GM19438 (cell line): Measurements from ENCODE around the gene PAPSS2.

Experiments
- ATAC-seq: cut with Tn5 transposase; IDR thresholded peaks from one replicate; pipeline ENCODE4 v1.9.1; 2021; ENCODE audit warnings: low read depth; ENCODE audit not compliant: unreplicated experiment

The PAPSS2 gene

DNA sequence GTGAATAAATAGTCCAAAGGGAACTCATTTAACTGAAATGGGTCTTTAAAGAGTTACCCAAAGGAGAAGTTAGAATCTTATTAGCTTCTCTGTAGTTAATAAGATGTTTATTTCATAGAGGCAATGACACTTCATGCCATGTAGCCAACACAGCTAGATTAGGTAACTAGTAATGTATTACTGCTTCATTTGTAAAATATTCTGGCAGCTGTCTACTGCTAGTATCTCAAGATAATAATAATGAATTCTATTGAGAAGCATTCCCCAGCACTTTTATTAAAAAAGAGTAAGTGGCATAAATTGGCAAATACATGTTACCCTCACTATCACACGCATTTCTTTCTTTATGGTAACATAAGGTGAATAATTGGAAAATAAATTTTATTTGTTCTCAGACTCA lies 10.1 kb downstream of the PAPSS2 start:
- no peak for ATAC-seq

DNA sequence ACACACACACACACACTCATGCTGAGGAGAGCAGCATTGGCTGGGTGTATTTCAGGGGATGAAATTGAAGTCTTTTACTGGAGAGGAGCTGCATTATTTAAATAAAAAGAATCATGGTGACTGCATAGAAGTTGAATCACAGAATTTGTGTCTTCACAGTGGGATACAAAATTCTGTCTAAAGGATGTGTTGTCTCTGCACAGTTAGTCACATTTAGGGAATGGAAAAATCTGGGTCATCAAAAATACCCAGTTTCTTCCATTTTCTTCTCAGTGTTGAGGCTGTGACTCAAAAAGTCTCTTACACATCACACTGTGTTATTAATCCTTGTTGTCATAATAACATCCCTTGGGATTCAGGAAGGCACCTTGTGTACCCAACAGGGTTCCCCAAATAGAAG lies 10.9 kb downstream of the PAPSS2 start:
- no peak for ATAC-seq

DNA sequence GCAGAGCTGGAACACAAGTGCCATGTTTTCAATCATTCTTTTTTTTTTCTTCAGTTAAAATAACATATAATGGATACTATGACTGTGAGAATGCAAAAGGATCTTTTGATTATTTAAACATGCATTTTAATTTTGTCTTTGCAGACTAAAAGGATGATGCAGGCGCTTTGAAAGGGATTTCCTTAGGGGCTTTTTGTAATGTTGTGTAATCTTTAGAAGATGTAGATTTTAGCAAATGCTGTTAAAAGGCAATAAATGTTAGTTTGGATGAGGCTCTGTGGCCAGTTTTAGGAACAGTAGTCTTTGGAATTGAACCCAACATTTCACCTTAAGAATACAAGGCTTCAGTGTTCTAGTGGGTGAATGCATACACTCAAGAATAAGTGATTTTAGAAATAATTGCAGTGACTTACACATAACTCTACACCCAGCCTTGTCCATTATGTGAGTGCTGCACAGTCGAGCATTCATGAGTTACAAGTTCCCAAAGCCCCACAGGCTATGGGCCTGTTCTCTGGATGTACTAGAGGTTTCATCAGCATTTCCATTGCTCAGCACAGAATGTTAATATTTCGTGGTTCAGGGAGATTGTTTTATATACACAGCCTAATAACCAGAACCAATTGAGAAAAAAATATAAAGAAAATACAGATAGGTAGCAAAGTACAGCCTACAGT lies 11.6 kb downstream of the PAPSS2 start:
- ATAC-seq: no peak

DNA sequence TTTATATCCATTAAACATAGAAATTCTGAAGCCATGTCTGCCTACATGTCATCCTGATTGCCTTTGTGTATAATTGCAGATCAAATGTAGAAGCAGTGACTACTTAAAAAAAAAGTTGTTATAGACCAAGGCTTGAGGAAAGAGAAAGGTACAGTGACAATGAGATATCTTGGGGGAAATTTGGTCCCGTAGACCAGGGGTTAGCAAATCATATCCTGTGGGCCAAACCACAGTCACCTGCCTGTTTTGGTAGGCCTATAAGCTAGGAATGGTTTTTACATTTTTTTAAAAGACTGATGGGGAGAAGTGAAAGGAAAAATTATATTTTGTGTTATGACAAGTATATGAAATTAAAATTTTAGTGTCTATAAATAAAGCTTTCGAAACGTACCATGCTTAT lies 12.9 kb downstream of the PAPSS2 start:
- no peak for ATAC-seq

GRCh38 chr10:87674943-87675342 lies 15.3 kb downstream of the PAPSS2 start:
- ATAC-seq: no peak

GRCh38 chr10:87675396-87676376 lies 16.0 kb downstream of the PAPSS2 start:
- ATAC-seq: no peak

GRCh38 chr10:87677595-87677994 lies 17.9 kb downstream of the PAPSS2 start:
- no peak for ATAC-seq

GRCh38 chr10:87678302-87678701 lies 18.6 kb downstream of the PAPSS2 start:
- ATAC-seq: no peak

GRCh38 chr10:87683356-87683755 lies 23.7 kb downstream of the PAPSS2 start:
- no peak for ATAC-seq

DNA sequence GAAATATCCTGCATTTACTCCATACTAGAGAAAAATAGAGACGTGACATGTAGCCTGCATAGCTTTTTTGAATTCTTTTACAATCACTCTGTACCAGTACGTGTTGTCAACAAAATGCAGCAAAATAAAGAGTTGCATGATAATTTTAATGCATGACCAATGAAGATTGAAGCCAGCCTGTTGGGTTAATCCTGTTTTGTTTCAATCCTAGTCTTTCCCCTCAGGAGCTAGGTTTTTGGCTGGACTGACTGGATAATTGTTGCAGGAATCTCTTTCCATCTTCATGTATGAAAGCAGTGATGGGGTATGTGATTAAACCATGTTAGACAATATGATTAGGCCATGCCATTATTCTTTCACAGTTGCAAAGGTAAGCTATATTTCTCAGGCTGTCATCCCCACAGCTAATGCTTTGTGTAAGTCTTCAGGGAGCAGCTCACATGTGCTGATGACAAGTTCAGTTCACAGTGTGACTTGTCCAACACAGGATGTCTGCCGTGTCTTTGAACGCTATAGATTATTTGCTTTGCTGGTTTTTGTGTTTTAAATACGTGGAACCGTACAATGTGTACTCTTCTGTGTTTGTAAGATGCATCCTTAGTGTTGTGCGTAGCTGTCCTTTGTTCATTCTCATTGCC lies 24.4 kb downstream of the PAPSS2 start:
- ATAC-seq: no peak

GRCh38 chr10:87685832-87686574 lies 26.3 kb downstream of the PAPSS2 start:
- ATAC-seq: no peak

- ATAC-seq: no peak
These were observed 31.9 kb downstream of the PAPSS2 start for GRCh38 chr10:87691506-87692070.

DNA sequence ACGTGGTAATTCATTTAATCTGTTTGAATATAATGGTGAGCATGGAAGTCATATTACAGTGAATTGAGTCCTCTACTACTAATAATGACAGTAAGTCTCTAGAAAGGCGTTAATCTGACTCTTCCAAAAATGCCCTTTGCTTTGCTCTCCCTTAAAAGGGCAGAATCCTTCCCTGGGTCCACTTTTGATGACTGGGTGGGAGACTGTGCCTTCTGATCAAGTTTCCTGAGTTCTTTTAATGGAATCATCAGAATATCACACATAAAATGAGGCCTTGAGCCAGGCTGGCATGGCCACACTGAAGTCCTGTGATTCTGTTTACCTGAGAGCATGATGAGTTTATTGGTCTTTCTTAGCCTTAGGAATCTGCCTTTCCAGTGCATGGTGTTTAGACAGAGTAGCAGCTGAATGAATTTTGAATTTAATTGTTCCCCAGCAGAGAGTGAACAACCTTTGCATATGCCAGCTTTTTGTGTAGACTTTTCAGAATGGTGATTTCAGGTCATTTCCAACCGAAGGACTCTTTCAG lies 33.3 kb downstream of the PAPSS2 start:
- ATAC-seq: no peak

DNA sequence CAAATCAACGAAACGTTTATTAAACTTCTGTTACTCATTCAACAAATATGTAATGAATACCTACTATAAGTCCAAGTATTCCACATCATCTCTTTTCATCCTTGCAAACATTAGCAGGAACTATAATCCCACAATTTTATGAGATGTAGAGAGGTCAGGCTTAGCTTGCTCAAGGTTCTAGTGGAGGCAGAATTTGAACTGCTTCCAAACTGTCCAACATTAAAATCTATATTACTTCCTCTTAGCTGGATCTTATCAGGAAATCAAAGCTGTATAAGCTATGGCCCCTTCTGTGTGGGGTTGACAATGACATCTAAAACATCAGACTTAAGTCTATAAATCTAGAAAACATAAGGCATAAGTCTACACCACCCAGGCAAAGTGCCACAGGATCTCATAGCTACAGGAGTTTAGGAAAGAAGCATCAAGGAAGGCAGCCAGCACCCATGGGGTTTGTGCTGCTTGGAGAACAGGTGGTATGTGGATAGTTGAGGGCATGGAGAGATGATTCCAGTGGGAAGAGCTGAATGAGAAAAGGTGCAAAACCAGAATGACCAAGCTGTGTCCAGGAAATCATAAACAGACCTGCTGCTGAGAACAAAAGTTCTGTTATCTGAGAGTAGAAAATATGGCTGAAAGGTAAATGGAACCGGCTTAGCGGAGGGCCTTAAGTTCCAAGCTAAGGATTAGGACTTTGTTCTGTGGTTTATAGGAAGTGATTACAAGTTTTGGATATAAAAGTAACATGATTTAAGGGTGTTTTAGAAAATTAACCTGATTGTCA lies 34.5 kb downstream of the PAPSS2 start:
- ATAC-seq: no peak

DNA sequence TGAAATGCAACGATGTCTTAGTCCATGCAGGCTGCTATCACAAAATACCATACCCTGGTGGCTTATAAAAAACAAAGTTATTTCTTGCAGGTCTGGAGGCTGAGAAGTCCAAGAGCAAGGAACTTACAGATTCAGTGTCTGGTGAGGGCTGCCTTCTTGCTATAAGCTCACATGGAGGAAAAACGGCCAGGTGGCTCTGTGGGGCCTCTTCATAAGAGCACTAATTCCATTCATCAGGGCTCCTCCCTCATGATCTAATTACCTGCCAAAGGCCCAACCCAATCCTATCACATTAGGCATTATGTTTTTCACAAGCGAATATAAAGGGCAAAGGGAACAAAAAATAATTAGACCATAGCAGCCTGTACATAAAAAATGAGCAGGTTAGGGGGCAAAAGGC lies 35.4 kb downstream of the PAPSS2 start:
- no peak for ATAC-seq

- ATAC-seq: no peak
These were observed 37.5 kb downstream of the PAPSS2 start for GRCh38 chr10:87696922-87697745.

- ATAC-seq: no peak
These were observed 40.5 kb downstream of the PAPSS2 start for GRCh38 chr10:87700031-87700796.
